Testis (tissue), 2 donors: ENCODE data around the gene KRT20.

Experiments
- POLR2A ChIP-seq: fragments of 450-650 bp; IDR thresholded peaks from one replicate; pipeline ENCODE4 v1.6.1; 2017; ENCODE audit warnings: antibody characterized with exemption, mild to moderate bottlenecking, moderate library complexity
- TF ChIP-seq, protein P1 (sequence below), 3 experiments: fragments of 450-650 bp in 2 of 3; fragments of 200-600 bp in 1 of 3; sonication (generic) in 1 of 3; IDR thresholded peaks; one replicate each; pipeline ENCODE4 v1.5.1; 2016 to 2019; ENCODE audit warnings: antibody characterized with exemption in 3 of 3, mild to moderate bottlenecking in 2 of 3, moderate library complexity in 1 of 3

DNA sequence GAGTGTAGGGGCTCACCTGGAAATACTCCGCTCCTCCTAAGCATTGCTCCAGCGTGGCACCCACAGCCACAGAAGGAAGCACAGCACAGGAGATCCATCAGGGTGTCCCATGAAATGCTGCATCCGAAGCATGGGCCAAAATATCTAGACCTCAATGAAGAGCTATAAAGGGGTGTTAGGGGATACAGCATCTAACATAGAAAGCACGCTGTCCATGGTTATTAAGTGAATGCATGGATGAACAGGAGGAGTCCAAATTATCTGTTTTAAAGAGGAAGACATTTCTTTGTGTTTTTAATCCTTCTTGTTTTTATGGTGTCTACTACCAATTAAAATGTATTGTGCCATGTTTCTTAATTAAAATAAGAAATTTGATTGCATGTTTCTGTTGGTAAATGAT, 21.6 kb upstream of the KRT20 start:
- TF ChIP-seq, protein P1, sequence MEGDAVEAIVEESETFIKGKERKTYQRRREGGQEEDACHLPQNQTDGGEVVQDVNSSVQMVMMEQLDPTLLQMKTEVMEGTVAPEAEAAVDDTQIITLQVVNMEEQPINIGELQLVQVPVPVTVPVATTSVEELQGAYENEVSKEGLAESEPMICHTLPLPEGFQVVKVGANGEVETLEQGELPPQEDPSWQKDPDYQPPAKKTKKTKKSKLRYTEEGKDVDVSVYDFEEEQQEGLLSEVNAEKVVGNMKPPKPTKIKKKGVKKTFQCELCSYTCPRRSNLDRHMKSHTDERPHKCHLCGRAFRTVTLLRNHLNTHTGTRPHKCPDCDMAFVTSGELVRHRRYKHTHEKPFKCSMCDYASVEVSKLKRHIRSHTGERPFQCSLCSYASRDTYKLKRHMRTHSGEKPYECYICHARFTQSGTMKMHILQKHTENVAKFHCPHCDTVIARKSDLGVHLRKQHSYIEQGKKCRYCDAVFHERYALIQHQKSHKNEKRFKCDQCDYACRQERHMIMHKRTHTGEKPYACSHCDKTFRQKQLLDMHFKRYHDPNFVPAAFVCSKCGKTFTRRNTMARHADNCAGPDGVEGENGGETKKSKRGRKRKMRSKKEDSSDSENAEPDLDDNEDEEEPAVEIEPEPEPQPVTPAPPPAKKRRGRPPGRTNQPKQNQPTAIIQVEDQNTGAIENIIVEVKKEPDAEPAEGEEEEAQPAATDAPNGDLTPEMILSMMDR (IDR thresholded peaks at IDR 0.05) = no peak
- TF ChIP-seq POLR2A = no peak
